Activated effector memory CD4-positive, alpha-beta T cell treated with Interleukin-2 at 50 U/mL for 16 hours (primary cell): ENCODE data around the gene NOTCH1.
"Not testable (repeated sequence)": the region's sequence is repeated elsewhere in the genome, so short reads cannot be mapped to it uniquely, and the experiment has no call there.

Experiments used
- DNase-seq: peaks from one replicate; pipeline ENCODE4 v3.0.0-alpha.2; 2020

Gene NOTCH1

GRCh38 chr9:136545965-136546696 lies at the start of gene NOTCH1:
TSS of gene NOTCH1 (minus strand) at chr9:136546048. CDS start at chr9:136545786, 262 bp downstream.
- peak; percentile 83 for DNase-seq

- DNase-seq: no peak
Observed at GRCh38 chr9:136594492-136594891, 48.6 kb upstream of the NOTCH1 start.

- no peak for DNase-seq
Observed at GRCh38 chr9:136593581-136593980, 47.7 kb upstream of the NOTCH1 start.

DNA sequence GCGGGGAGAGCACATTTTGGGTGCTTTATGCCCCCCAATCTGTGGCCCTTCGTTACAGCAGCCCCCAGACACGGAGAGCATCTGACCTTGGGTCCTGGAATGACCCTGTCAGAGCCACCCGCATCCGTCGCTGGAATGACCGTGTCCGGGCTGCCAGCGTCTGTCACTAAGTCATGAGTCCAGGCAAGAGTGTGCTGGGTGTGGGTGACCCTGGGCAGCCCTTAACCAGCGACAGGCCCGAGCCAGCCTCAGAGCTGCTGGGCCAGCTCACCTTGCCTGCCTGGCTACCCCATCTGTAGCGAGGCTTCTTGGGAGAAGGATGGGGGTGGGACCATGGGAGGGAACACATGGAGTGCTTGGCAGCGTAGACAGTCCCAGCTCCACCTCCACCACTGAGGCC lies 46.8 kb upstream of the NOTCH1 start:
- DNase-seq: no peak

DNA sequence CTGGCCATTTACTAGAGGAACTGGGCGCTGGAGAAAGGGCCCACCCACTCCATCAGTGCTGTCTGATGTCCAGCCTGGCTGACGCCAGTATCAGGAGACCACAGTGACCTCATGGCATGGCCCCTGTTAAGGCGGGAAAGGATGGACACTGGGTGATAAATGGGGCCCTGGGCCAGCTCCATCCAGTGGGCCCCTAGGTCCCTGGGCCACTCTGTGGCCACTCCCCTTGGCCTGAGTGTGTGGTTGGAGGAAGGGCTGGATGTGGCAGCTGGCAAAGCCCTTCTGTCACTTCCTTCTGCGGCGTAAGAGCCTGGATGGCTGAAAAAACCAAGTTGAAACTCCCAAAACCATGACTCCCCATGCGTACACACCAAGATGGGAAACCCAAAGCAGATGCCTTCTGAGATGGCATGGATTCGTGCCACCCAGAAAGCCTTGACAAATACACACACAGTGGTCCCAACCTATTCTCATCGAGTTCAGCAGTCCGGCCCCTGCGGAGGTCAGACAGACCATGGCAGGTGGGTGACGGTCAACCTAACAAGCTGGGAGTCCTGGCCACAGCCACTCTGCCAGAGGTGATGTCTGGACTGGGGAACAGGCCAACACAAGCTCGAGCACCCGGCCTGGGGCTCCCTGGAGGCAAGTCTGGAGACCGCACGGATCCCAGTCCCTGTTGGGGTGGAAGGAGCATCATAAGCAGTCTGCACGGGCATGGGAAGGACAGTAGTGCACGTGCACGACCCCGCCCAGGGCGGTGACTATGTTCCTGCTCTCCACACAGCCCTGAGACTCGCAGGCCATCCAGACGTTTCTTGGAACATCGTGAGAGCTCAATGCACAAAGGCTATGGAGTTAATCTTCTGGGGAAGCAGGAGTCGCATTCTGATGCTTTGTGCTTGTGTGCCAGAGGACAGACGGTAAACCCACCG lies 45.2 kb upstream of the NOTCH1 start:
- DNase-seq: no peak

DNA sequence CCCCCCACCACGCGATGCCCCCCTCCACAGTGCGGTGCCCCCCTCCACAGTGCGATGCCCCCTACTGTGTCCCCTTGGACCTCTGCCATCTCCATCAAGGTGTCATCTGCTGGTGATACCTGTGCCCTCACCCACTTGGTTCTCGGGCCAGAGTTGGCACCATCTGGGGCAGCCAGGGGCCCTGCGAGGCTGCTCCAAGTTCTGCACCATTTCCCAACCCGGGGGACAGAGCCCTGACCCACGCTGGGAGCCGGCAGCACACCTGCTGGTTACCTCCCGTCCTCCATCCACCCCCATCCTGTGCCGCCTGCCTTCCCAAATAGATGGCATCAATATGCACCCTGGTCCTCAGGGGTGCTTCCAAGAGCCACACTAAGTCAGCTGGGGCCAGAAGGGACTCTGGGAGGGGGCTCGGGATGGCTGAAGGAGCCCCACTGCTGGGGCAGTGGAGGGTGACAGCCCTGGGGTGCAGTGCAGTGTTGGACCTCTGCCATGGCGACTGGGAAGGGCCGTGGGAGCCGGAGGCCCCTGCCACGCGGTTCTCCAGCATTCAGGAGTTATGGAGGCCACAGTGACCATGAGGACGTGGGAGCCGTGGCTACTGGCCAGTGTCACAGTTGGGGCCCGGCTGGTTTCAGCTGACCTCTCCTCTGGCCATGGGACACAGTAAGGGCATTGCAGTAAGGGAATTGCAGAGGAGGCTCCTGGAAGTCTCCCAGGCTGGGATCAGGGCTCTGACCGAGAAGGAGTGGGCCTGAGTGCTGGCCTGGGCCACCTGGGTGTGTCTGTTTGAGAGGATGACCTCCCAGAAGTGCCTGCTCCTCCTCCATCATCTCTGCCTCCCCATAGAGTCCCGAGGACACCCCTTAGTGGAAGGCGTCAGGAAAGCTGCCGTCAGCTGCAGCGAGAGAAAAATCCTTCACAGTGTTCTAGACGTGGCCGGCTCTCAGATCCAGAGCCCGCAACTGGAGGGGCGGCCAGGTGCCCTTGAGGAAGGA lies 44.2 kb upstream of the NOTCH1 start:
- DNase-seq: no peak

GRCh38 chr9:136588663-136589464 lies 43.0 kb upstream of the NOTCH1 start:
- no peak for DNase-seq

GRCh38 chr9:136587944-136588662 lies 42.3 kb upstream of the NOTCH1 start:
- no peak for DNase-seq

DNA sequence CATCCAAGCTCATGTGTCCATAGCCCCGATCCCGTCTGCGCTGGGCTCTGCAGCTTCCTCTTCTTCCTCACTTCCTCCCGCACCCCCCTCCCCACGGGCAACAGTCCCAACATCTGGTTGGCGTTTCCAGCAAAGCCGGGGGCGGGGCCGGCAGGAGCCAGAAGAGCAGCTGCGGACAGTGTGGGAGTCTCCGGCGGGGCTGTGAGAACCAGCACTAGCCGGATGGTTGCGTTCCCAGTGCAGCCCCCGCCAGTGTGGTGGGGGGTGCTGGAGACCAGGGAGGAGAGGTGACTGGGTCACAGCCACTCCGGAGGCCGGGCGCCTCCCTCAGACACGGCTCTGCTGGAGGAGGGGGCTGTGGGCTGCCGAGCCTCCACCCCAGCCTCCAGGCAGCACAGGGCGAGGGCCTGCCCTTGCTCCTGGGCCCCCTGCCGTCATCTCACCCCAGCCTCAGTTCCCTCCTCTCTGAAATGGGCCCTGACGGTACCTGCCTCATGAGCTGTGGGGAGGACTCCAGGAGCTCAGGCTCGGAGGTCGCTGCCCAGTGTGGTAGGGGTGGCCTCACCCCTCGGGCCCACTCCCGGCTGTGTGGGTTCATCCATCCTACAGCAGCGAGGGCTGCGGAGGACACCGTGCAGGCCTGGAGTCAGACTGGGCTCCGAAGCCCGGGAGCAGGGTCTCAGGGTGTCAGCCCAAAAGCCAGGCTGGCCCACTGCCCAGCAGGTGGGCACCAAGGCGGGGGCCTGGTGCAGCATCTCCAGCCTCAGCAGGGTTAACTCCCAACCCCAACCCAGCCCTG lies 41.5 kb upstream of the NOTCH1 start:
- DNase-seq: no peak

DNA sequence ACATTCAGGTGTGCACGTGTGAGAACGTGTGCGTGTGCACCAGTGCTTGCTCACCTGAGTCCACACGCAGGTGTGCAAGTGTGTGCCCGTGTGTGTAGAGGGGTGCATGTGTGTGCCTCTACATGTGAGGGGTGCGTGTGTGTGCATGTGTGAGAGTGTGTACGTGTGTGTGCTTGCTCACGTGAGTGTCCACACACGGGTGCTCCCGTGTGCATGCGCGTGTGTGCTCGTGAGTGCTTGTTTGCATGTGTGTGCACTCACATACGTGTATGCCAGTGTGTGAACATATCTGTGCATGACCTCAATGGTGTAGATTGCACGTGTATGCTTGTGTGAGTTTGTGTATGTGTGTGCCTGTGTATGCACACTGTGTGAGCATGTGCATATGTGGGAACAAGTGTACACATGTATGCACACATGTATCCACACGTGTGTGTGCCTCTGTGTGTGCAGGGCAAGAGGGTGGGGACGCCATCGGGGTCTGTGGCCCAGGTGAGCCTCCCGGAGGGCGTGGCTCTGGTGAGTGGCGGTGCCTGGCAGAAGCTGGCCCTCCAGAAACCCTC lies 40.6 kb upstream of the NOTCH1 start:
- DNase-seq: no peak

- DNase-seq: no peak
Observed at GRCh38 chr9:136585531-136586120, 39.8 kb upstream of the NOTCH1 start.

DNA sequence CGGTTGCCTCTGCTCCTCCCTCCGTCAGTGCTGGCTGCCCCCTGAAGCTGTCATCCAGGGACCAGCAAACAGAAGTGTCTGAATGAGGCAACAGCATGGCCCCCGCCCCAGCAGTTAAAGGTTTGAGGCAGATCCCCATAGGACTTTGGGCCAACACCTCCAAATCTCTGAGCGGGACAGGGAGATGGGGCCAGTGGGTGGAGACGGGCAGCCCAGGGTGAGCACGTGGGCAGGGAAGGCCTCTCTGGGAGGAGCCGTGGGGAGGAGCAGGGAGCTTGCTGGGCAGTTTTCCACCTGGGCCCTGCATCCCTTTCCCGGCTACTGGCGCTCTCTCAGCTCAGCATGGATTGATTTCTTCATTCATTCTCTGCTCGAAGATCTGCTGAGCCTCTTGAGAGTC lies 39.1 kb upstream of the NOTCH1 start:
- no peak for DNase-seq

- no peak for DNase-seq
Observed at GRCh38 chr9:136584401-136584932, 38.6 kb upstream of the NOTCH1 start.

- no peak for DNase-seq
Observed at GRCh38 chr9:136582977-136583735, 37.3 kb upstream of the NOTCH1 start.

- no peak for DNase-seq
Observed at GRCh38 chr9:136581614-136582447, 36.0 kb upstream of the NOTCH1 start.

DNA sequence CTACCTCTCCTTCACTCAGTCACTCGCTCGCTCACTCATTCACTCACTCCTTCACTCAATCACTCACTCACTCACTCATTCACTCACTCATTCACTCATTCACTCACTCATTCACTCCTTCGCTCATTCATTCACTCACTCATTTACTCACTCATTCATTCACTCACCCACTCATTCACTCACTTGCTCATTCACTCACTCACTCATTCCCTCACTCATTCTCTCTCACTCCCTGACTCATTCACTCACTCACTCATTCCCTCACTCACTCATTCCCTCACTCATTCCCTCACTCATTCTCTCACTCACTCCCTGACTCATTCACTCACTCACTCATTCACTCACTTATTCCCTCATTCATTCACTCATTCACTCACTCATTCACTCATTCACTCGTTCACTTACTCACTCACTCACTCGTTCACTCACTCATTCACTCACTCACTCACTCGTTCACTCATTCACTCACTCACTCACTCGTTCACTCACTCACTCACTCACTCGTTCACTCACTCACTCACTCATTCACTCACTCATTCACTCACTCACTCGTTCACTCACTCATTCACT lies 33.9 kb upstream of the NOTCH1 start:
- DNase-seq: not testable (repeated sequence)
